Spleen (tissue), 7 donors: ENCODE results near the gene MOB2.

Experiments
- POLR2A ChIP-seq, 3 donors: fragments of 450-650 bp; IDR thresholded peaks; one replicate each; pipeline ENCODE4 v1.5.1; 2017; ENCODE audit warnings: antibody characterized with exemption in 3 of 3, mild to moderate bottlenecking in 1 of 3
- POLR2AphosphoS5 ChIP-seq, 3 donors: sonication (generic); formaldehyde crosslinking; IDR thresholded peaks; one replicate each; pipeline ENCODE4 v1.5.1; 2017; ENCODE audit warnings: antibody characterized with exemption in 3 of 3
- TF ChIP-seq, protein P1 (sequence below), 11 experiments: fragments of 200-600 bp in 7 of 11; fragments of 450-650 bp in 4 of 11; sonication (generic) in 4 of 11; IDR thresholded peaks in 8 of 11; conservative IDR thresholded peaks in 3 of 11; 1 replicate in 7 of 11; 2 replicates in 4 of 11; pipeline versions ENCODE4 v1.4.0 to v1.8.0; 2016 to 2021; ENCODE audit warnings: antibody characterized with exemption in 11 of 11, inconsistent platforms in 4 of 11, mild to moderate bottlenecking in 1 of 11
- donor health status: DM: no; HTN: no; CAD: no; lungs with moderate emphysema.
- donor health status: DM: no; HTN: no; CAD: no.
- donor health status: DM: no; HTN: no; CAD: no.

DNA sequence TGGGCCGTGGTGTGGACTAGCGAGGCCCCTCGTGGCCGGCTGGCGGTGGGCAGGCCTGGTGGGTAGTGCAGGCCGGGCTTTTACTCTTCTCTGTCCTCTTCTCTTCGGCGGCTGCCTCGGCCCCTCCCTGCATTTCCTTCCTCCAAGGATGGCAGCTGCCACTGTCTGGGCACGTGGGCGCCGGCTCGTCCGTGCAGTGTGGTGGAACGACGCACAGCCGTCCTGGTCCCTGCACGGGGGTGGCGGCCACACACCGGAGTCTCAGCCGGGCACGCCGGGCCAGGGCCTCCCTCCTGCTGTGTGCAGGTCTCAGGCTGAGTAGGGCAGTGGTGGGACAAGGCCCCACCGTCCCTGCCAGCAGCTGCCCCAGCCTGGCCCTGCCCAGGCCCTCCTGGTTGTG, 37.7 kb downstream of the MOB2 start:
- TF ChIP-seq POLR2A (IDR thresholded peaks at IDR 0.05), result no peak
- TF ChIP-seq, protein P1, sequence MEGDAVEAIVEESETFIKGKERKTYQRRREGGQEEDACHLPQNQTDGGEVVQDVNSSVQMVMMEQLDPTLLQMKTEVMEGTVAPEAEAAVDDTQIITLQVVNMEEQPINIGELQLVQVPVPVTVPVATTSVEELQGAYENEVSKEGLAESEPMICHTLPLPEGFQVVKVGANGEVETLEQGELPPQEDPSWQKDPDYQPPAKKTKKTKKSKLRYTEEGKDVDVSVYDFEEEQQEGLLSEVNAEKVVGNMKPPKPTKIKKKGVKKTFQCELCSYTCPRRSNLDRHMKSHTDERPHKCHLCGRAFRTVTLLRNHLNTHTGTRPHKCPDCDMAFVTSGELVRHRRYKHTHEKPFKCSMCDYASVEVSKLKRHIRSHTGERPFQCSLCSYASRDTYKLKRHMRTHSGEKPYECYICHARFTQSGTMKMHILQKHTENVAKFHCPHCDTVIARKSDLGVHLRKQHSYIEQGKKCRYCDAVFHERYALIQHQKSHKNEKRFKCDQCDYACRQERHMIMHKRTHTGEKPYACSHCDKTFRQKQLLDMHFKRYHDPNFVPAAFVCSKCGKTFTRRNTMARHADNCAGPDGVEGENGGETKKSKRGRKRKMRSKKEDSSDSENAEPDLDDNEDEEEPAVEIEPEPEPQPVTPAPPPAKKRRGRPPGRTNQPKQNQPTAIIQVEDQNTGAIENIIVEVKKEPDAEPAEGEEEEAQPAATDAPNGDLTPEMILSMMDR (IDR thresholded peaks at IDR 0.05 in 8 of 11, conservative IDR thresholded peaks at IDR 0.05 in 3 of 11), result no peak
- TF ChIP-seq POLR2AphosphoS5 (IDR thresholded peaks at IDR 0.05), result no peak
